Stimulated activated CD8-positive, alpha-beta memory T cell treated with anti-CD3 and anti-CD28 coated beads, Interleukin-12 subunit alpha, Interleukin-12 subunit beta, amount 100 ng/mL, for 24 hours (primary cell): Measurements from ENCODE around the gene KRTAP4-3.
"Not testable (repeated sequence)": the region's sequence is repeated elsewhere in the genome, so short reads cannot be mapped to it uniquely, and the experiment has no call there.

Experiments used
- DNase-seq: peaks from one replicate; pipeline ENCODE4 v3.0.0-alpha.2; 2020; ENCODE audit errors: extremely low read depth

The KRTAP4-3 gene

GRCh38 chr17:41117846-41118386, 50.1 kb downstream of the KRTAP4-3 start, which contains the start of gene KRTAP4-11:
TSS of gene KRTAP4-11 (minus strand) at chr17:41118373. CDS start at chr17:41118315, 58 bp downstream.
- DNase-seq, result not testable (repeated sequence)
